ENCODE results near the gene KBTBD6. TPM values are rescaled to one million over a fixed set of nuclear protein-coding genes. Genes with fewer than 3 reads are reported as not detected.

Gene KBTBD6
- total RNA-seq, 2 donors from 2014 or later: 4.1 to 7.1 TPM

DNA sequence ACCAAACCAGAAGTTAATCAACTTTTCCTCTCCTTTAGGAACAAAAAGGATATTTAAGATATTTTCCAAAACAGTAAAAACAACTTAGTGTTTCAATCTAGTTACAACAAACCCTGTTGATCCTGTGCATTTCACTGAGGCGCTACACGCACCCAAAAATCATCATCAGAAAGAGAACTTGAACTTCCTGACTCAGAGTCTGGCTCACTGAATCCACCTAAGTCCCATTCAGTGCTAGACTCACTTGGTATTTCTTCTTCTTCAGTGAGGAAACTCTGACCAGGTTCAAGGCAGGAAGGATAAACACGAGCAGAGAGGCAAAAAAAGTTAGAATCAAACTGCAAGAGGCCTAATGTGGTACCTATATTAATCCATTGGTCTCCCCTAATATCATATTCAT, 2.2 kb downstream of the KBTBD6 start:
- TF ChIP-seq, protein P1, sequence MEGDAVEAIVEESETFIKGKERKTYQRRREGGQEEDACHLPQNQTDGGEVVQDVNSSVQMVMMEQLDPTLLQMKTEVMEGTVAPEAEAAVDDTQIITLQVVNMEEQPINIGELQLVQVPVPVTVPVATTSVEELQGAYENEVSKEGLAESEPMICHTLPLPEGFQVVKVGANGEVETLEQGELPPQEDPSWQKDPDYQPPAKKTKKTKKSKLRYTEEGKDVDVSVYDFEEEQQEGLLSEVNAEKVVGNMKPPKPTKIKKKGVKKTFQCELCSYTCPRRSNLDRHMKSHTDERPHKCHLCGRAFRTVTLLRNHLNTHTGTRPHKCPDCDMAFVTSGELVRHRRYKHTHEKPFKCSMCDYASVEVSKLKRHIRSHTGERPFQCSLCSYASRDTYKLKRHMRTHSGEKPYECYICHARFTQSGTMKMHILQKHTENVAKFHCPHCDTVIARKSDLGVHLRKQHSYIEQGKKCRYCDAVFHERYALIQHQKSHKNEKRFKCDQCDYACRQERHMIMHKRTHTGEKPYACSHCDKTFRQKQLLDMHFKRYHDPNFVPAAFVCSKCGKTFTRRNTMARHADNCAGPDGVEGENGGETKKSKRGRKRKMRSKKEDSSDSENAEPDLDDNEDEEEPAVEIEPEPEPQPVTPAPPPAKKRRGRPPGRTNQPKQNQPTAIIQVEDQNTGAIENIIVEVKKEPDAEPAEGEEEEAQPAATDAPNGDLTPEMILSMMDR (IDR thresholded peaks at IDR 0.05): no peak
- Histone ChIP-seq H3K36me3 (no peaks in the 10 kb centered on the region), H3K4me1 (ENCODE audit: control insufficient read depth in 1 of 2, low read depth in 2 of 2) (peaks cover 16 to 46% of the 10 kb centered on the region in 2 donors), H3K27ac (no peak overlapping the region), H3K27me3 (replicated peaks; ENCODE audit: insufficient read depth) (no peaks in the 10 kb centered on the region), H3K9me3 (no peaks in the 10 kb centered on the region), H3K4me3 (no peak overlapping the region)
- DNase-seq (ENCODE audit: low spot score): no peak
- ATAC-seq (ENCODE audit: insufficient number of reproducible peaks, low FRiP score, low read depth): no peak

DNA sequence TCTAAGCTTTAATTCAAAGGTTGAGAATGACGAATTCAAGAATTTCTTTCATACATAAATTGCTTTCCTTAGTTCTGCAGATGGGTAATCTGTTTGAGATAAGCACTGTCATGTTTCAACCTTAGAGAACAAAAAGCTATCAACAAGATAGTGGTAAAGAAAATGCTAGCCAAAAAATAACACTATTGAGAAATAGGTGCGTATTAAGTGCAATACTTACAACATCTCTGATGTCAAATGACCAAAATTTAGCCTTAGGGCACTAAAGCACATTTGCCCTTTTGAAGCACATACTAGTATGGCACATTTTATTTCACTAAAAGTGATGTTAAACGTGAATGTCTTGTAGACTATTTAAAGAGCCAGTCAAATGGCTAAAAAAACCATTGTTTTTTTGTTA, 4.9 kb downstream of the KBTBD6 start:
- no peaks in the 10 kb centered on the region for H3K36me3 ChIP-seq
- H3K4me3 ChIP-seq: no peak overlapping the region
- ATAC-seq (ENCODE audit: insufficient number of reproducible peaks, low FRiP score, low read depth): no peak
- H3K27ac ChIP-seq: no peak overlapping the region
- no peaks in the 10 kb centered on the region for H3K9me3 ChIP-seq
- H3K27me3 ChIP-seq (replicated peaks; ENCODE audit: insufficient read depth): no peaks in the 10 kb centered on the region
- no peak for DNase-seq (ENCODE audit: low spot score)
- TF ChIP-seq, protein P1 (IDR thresholded peaks at IDR 0.05): no peak
- H3K4me1 ChIP-seq (ENCODE audit: control insufficient read depth in 1 of 2, low read depth in 2 of 2): peaks cover 13 to 39% of the 10 kb centered on the region in 2 donors

DNA sequence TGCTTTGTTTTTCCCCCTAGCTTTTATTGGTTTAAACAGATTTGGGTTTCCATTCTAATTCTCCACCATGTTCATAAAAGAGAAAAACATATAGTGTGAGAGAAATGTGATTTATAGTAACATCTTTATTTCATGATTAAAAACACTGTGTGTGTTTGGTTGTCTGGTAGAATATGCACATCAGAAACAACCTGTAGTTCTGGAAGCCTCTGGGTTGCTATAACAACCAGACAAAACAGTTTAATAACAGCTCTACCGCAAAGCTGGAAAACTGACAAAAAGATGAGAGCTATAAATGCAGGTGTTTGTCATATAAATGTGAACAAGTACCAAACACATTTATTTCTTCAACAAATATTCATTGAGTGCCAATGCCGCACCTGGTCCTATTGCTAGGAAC, 9.8 kb downstream of the KBTBD6 start:
- TF ChIP-seq, protein P1 (IDR thresholded peaks at IDR 0.05): no peak
- no peaks in the 10 kb centered on the region for H3K27me3 ChIP-seq (replicated peaks; ENCODE audit: insufficient read depth)
- H3K27ac ChIP-seq: no peak overlapping the region
- no peaks in the 10 kb centered on the region for H3K9me3 ChIP-seq
- ATAC-seq (ENCODE audit: insufficient number of reproducible peaks, low FRiP score, low read depth): no peak
- no peak overlapping the region for H3K4me3 ChIP-seq
- H3K36me3 ChIP-seq: no peaks in the 10 kb centered on the region
- no peak for DNase-seq (ENCODE audit: low spot score)
- peaks cover 0 to under 1% of the 10 kb centered on the region in 2 donors for H3K4me1 ChIP-seq (ENCODE audit: control insufficient read depth in 1 of 2, low read depth in 2 of 2)

DNA sequence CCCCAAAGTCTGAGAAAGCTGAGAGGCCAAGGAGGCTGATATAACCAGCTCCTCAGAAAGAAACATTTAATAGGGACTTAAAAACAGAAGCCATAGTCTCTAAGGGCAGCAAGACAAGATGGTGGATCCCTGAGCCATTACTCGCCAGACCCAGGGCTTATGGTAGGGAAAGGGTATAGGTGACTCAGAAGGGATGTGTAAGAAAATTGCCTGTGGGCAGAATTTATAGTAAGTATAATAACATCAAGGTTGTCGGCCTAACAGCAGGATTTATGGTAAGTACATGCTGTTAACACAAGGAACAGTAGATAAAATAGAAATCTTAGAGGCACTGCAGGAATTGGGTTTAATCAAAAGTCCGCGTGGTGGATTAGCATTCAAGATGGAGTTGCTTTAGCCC, 14.7 kb downstream of the KBTBD6 start:
- Histone ChIP-seq H3K4me3 (no peak overlapping the region), H3K27me3 (replicated peaks; ENCODE audit: insufficient read depth) (no peaks in the 10 kb centered on the region), H3K4me1 (ENCODE audit: control insufficient read depth in 1 of 2, low read depth in 2 of 2) (no peaks in the 10 kb centered on the region), H3K9me3 (no peaks in the 10 kb centered on the region), H3K27ac (no peak overlapping the region), H3K36me3 (no peaks in the 10 kb centered on the region)
- TF ChIP-seq, protein P1 (IDR thresholded peaks at IDR 0.05): no peak
- ATAC-seq (ENCODE audit: insufficient number of reproducible peaks, low FRiP score, low read depth) (no peak), DNase-seq (ENCODE audit: low spot score) (no peak)

DNA sequence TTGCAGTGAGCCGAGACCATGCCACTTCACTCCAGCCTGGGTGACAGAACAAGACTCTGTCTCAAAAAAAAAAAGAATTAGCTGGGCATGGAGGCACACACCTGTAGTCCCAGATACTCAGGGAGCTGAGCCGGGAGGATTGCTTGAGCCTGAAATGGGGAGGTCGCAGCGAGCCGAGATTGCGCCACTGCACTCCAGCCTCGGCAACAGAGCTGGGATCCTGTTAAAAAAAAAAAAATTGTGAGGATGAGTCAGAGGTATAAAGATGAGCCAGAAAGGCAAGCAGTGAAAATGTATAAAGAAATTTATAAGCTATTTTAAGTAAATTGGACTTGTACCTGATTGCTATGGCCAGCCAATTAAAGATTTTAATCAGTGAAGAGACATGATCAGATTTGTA, 21.1 kb downstream of the KBTBD6 start:
- no peaks in the 10 kb centered on the region for H3K27me3 ChIP-seq (replicated peaks; ENCODE audit: insufficient read depth)
- DNase-seq (ENCODE audit: low spot score): no peak
- no peaks in the 10 kb centered on the region for H3K36me3 ChIP-seq
- no peak overlapping the region for H3K27ac ChIP-seq
- no peak for ATAC-seq (ENCODE audit: insufficient number of reproducible peaks, low FRiP score, low read depth)
- no peaks in the 10 kb centered on the region for H3K9me3 ChIP-seq
- TF ChIP-seq, protein P1 (IDR thresholded peaks at IDR 0.05): no peak
- H3K4me3 ChIP-seq: no peak overlapping the region
- H3K4me1 ChIP-seq (ENCODE audit: control insufficient read depth in 1 of 2, low read depth in 2 of 2): no peaks in the 10 kb centered on the region

All from thoracic aorta (tissue), 2 donors.